ENCODE measurements around the gene WDR18.

WDR18 gene

DNA sequence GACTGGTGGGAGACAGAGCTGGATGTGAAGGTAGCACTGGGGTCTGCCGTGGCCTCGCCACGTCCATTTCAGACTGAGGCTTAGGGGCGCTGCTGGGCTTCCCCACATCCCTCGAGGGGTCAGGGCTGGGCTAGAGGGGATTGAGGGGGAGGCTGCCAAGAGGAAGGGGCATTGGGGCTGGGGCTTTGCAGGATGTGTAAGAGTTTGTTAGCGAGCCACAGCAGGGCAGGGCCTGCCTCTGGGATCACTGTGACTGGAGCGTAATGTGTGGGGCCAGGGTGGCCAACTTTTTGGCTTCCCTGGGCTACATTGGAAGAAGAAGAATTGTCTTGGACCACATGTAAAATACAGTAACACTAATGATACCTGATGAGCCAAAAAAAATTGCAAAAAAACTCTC is 44.2 kb upstream of the WDR18 start:
- in situ Hi-C loops (cut with HindIII; ENCODE audit: low sequenced_read_pairs), result no loop called here
- DNase-seq (ENCODE audit: low read depth, low spot score), result no peak
- TF ChIP-seq, protein P1, sequence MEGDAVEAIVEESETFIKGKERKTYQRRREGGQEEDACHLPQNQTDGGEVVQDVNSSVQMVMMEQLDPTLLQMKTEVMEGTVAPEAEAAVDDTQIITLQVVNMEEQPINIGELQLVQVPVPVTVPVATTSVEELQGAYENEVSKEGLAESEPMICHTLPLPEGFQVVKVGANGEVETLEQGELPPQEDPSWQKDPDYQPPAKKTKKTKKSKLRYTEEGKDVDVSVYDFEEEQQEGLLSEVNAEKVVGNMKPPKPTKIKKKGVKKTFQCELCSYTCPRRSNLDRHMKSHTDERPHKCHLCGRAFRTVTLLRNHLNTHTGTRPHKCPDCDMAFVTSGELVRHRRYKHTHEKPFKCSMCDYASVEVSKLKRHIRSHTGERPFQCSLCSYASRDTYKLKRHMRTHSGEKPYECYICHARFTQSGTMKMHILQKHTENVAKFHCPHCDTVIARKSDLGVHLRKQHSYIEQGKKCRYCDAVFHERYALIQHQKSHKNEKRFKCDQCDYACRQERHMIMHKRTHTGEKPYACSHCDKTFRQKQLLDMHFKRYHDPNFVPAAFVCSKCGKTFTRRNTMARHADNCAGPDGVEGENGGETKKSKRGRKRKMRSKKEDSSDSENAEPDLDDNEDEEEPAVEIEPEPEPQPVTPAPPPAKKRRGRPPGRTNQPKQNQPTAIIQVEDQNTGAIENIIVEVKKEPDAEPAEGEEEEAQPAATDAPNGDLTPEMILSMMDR (IDR thresholded peaks at IDR 0.05; ENCODE audit: low read depth, low read length), result no peak
- H3K4me3 ChIP-seq (ENCODE audit: low read depth, low read length), result no peak overlapping the region

DNA sequence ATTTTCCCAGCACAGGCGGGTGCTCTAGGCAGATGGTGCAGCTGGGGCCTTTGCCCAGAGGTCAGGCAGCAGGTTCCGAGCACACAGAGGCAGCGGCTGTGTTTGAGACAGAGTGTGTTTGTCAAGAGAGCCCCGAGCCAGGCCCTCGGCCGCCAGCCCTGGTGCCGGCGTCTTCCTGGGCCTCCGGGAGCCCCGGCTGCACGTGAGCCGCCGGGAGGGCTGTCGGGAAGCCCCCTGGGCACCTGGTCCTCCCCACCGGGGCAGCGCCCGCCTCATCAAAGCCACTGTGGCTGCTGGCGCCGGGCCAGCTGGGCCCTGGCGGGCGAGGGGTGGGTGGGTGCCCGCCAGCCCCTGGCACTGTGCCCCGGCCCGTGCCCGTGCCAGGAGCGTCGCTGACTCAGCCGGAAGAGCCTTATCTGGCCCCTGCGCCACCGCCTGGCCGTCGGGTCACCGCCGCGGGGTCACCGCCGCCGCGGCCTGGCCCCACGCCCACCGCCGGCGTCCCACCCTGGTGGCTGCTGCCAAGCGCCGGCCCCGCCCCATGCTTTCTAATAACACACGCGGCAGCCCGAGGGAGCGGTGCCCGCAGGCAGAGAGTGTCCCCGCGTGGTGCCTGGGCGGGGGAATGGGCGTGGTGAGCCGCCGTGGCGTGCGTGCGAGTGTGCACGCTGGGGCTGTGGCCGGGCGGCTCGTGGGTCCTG is 43.4 kb upstream of the WDR18 start:
- DNase-seq (ENCODE audit: low read depth, low spot score), result peak; percentile 60
- no peak overlapping the region for H3K4me3 ChIP-seq (ENCODE audit: low read depth, low read length)
- in situ Hi-C loops (cut with HindIII; ENCODE audit: low sequenced_read_pairs), result no loop called here
- TF ChIP-seq, protein P1 (IDR thresholded peaks at IDR 0.05; ENCODE audit: low read depth, low read length), result no peak

DNA sequence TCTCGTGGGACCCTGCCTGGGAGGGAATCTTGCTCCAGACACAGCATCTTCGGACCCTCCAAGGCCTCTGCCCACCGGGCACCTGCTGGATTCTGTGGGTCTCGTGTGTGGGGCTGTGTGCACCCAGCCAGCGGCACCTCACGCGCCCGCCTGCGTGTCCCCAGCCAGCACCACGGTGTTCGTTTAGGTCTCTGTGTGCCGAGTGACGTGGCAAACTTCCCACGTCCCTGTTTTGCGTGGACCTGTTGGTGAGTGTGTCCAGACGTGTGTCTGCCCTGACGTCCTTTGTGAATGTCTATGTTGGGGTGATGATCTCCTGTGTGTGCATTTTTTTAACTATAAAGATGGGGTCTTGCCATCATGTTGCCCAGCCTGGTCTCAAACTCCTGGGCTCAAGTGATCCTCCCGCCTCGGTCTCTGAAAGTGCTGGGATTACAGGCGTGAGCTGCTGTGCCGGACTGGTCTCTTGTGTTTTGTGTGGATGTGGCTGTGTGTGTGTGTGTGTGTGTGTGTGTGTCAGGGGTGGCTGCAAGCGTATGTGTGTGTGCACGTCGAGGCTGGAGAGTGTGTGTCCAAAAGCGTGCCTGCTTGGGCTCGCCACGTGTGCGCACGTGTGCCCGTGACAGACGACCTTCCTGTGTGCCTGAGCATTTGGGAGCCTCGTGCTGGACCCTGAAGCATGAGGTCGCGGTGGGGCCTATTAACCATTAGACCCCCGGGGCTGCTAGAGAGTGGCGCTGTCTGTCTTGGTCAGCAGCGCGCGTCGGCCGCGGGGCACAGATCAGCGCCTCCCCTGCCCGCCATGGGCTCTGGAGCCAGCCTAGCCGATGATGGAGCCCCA is 42.6 kb upstream of the WDR18 start:
- TF ChIP-seq, protein P1 (IDR thresholded peaks at IDR 0.05; ENCODE audit: low read depth, low read length), result no peak

DNA sequence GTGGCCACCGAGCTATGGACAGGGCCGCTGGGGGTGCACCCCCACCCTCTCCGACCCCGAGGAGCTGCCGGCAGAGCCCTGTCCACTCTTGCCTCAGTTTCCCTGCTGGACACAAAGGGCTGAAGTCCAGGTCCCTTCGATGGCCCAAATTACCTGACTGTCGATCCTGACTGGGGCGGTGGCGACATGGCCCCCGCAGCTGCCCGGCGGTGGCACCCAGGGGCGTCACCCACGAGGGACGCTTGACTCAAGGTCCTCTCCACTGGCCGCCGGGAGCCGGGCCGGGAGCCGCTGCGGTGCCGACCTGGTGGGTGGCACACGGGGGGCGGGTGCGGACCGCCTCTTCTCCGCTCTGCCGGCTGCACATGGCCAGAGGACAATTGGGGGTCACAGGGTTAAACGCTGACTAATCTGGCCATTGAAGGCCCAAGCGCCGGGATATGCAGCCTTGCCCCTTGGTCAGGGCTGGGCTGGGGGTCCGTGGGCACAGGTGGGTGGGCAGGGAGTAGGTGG is 42.0 kb upstream of the WDR18 start:
- in situ Hi-C loops (cut with HindIII; ENCODE audit: low sequenced_read_pairs), result no loop called here
- no peak for DNase-seq (ENCODE audit: low read depth, low spot score)
- H3K4me3 ChIP-seq (ENCODE audit: low read depth, low read length), result no peak overlapping the region
- TF ChIP-seq, protein P1 (IDR thresholded peaks at IDR 0.05; ENCODE audit: low read depth, low read length), result no peak

More for the DNA sequence above, 42.6 kb upstream of the WDR18 start:
- H3K4me3 ChIP-seq (ENCODE audit: low read depth, low read length), result no peak overlapping the region
- in situ Hi-C loops (cut with HindIII; ENCODE audit: low sequenced_read_pairs), result no loop called here
- DNase-seq (ENCODE audit: low read depth, low spot score), result no peak

DNA sequence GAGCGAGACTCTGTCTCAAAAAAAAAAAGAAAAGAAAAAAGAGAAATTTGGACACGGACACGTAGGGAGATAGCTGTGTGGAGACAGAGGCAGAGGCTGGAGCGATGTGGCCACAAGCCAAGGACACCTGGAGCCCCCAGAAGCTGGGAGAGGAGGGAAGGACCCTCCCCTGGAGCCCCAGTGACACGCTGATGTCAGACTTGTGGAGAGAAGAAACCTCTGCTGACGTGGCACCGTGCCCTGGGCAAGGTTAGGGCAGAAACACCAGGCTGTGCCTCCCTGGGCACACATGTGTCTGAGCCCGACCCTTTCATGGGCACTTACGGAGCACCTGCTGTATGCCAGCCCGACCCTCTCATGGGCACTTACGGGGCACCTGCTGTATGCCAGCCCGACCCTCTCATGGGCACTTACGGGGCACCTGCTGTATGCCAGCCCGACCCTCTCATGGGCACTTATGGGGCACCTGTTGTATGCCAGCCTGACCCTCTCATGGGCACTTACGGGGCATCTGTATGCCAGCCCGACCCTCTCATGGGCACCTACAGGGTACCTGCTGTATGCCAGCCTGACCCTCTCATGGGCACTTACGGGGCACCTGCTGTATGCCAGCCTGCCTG is 40.5 kb upstream of the WDR18 start:
- in situ Hi-C loops (cut with HindIII; ENCODE audit: low sequenced_read_pairs), result no loop called here
- TF ChIP-seq, protein P1 (IDR thresholded peaks at IDR 0.05; ENCODE audit: low read depth, low read length), result no peak
- no peak for DNase-seq (ENCODE audit: low read depth, low spot score)
- H3K4me3 ChIP-seq (ENCODE audit: low read depth, low read length), result no peak overlapping the region

DNA sequence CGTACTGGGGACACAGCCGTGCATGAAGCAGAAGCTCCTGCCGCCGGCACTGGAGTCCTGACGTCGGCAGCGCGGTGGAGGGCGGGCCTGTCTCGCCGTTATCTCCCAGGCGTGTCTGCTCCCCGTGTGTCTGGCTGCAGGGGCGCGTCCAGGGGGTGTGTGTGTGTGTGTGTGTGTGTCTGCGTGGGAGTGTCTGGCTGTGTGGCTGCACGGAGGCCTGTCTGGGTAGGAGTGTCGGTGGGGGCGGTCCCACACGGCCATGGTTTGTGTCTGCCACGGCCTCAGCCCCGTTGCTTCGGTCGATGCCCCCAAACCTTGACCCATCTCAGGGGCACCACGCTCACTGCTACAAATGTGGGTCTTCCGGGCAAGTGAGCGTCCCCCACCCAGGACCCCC is 40.0 kb upstream of the WDR18 start:
- no peak for DNase-seq (ENCODE audit: low read depth, low spot score)
- H3K4me3 ChIP-seq (ENCODE audit: low read depth, low read length), result no peak overlapping the region
- in situ Hi-C loops (cut with HindIII; ENCODE audit: low sequenced_read_pairs), result no loop called here
- TF ChIP-seq, protein P1 (IDR thresholded peaks at IDR 0.05; ENCODE audit: low read depth, low read length), result no peak

Data from astrocyte of the spinal cord (primary cell).